Esophagus muscularis mucosa (tissue), 4 donors: ENCODE data around the gene IL12RB2. TPM values are rescaled to one million over a fixed set of nuclear protein-coding genes. Genes with fewer than 3 reads are reported as not detected.

Experiments used
- DNase-seq: peaks from one replicate; pipeline ENCODE4 v3.0.0-alpha.2; 2017; ENCODE audit errors: extremely low spot score
- H3K27ac ChIP-seq, 4 donors: fragments of 200-600 bp; sonication (generic); replicated peaks in 1 of 4; 1 replicate in 3 of 4; 2 replicates in 1 of 4; pipeline ENCODE4 v1.5.1; 2016 to 2019; ENCODE audit warnings: mild to moderate bottlenecking in 1 of 4
- H3K27me3 ChIP-seq, 4 donors: fragments of 200-600 bp; sonication (generic); one replicate each; pipeline versions ENCODE4 v1.5.1 to v1.6.0; 2016 to 2019
- H3K36me3 ChIP-seq, 4 donors: fragments of 200-600 bp; sonication (generic); one replicate each; pipeline ENCODE4 v1.5.1; 2016 to 2019
- H3K4me1 ChIP-seq, 4 donors: fragments of 200-600 bp; sonication (generic); one replicate each; pipeline ENCODE4 v1.5.1; 2016 to 2019
- H3K4me3 ChIP-seq, 4 donors: fragments of 200-600 bp; sonication (generic); 1 replicate in 2 of 4; 2 replicates in 2 of 4; pipeline ENCODE4 v1.5.1; 2016 to 2019; ENCODE audit warnings: mild to moderate bottlenecking in 4 of 4, moderate library complexity in 1 of 4
- H3K9me3 ChIP-seq, 4 donors: fragments of 200-600 bp; sonication (generic); 1 replicate in 3 of 4; 2 replicates in 1 of 4; pipeline ENCODE4 v1.5.1; 2016 to 2019
- CTCF ChIP-seq, 3 experiments: fragments of 200-600 bp in 2 of 3; fragments of 450-650 bp in 1 of 3; sonication (generic) in 2 of 3; IDR thresholded peaks; one replicate each; pipeline ENCODE4 v1.5.1; 2017 to 2019; ENCODE audit warnings: antibody characterized with exemption in 3 of 3, mild to moderate bottlenecking in 2 of 3, moderate library complexity in 1 of 3
- EP300 ChIP-seq: sonication (generic); formaldehyde crosslinking; IDR thresholded peaks from one replicate; pipeline ENCODE4 v1.6.1; 2017; ENCODE audit warnings: antibody characterized with exemption
- POLR2A ChIP-seq: fragments of 450-650 bp; IDR thresholded peaks from one replicate; pipeline ENCODE4 v1.6.1; 2017; ENCODE audit warnings: antibody characterized with exemption, moderate library complexity, mild to moderate bottlenecking, low read depth
- POLR2AphosphoS5 ChIP-seq, 2 donors: sonication (generic); formaldehyde crosslinking; IDR thresholded peaks; one replicate each; pipeline ENCODE4 v1.6.1; 2017; ENCODE audit warnings: antibody characterized with exemption in 2 of 2
- WGBS: methylation state at CpG from one replicate; pipeline ENCODE4 v1.1.5; 2018; 5-methylcytosine and 5-hydroxymethylcytosine counted together
- intact Hi-C: fragments of 100-400 bp; cut with DNase I; formaldehyde crosslinking; loops from one replicate; pipeline ENCODE4 v1.15.1; 2023
- total RNA-seq, 4 donors: library from RNA; depleted of rRNA; stranded (reverse); fragments of >200 nt; gene quantifications; one replicate each; pipeline versions ENCODE4 v1.1.0 to v1.2.1, GENCODE V29; 2016

The IL12RB2 gene
- total RNA-seq, 4 donors from 2014 or later, result 0.29 to 1.3 (median 0.65) TPM; not detected in 1

- no peaks in the 10 kb centered on the region for H3K27me3 ChIP-seq
- 69% methylated on average over 2 of the region's 2 CpGs for WGBS
- H3K36me3 ChIP-seq, result no peaks in the 10 kb centered on the region
- H3K4me3 ChIP-seq, result no peak overlapping the region
- DNase-seq, result no peak
- TF ChIP-seq CTCF (IDR thresholded peaks at IDR 0.05), result no peak
- no peak for TF ChIP-seq EP300
- TF ChIP-seq POLR2AphosphoS5 (IDR thresholded peaks at IDR 0.05), result no peak
- TF ChIP-seq POLR2A, result no peak
- intact Hi-C loops, result no loop called here
- H3K4me1 ChIP-seq, result no peaks in the 10 kb centered on the region
- no peak overlapping the region for H3K27ac ChIP-seq
- H3K9me3 ChIP-seq, result no peaks in the 10 kb centered on the region
These were observed 8.9 kb upstream of the IL12RB2 start for GRCh38 chr1:67298762-67299161.

GRCh38 chr1:67299296-67299695 lies 8.4 kb upstream of the IL12RB2 start:
- H3K27me3 ChIP-seq, result no peaks in the 10 kb centered on the region
- intact Hi-C loops, result no loop called here
- no peaks in the 10 kb centered on the region for H3K4me1 ChIP-seq
- H3K9me3 ChIP-seq, result no peaks in the 10 kb centered on the region
- no peak overlapping the region for H3K27ac ChIP-seq
- no peak for DNase-seq
- no peaks in the 10 kb centered on the region for H3K36me3 ChIP-seq
- WGBS, result 93% methylated on average over 7 of the region's 7 CpGs
- TF ChIP-seq POLR2A, result no peak
- TF ChIP-seq CTCF (IDR thresholded peaks at IDR 0.05), result no peak
- no peak for TF ChIP-seq POLR2AphosphoS5 (IDR thresholded peaks at IDR 0.05)
- no peak overlapping the region for H3K4me3 ChIP-seq

GRCh38 chr1:67300561-67300960 lies 7.1 kb upstream of the IL12RB2 start:
- H3K36me3 ChIP-seq, result no peaks in the 10 kb centered on the region
- H3K4me1 ChIP-seq, result no peaks in the 10 kb centered on the region
- H3K27ac ChIP-seq, result no peak overlapping the region
- no peaks in the 10 kb centered on the region for H3K9me3 ChIP-seq
- WGBS, result 52% methylated on average over 2 of the region's 2 CpGs
- H3K27me3 ChIP-seq, result no peaks in the 10 kb centered on the region
- DNase-seq, result no peak
- intact Hi-C loops, result no loop called here
- no peak overlapping the region for H3K4me3 ChIP-seq
- no peak for TF ChIP-seq CTCF (IDR thresholded peaks at IDR 0.05)
- TF ChIP-seq POLR2A, result no peak
- no peak for TF ChIP-seq POLR2AphosphoS5 (IDR thresholded peaks at IDR 0.05)
- TF ChIP-seq EP300, result no peak

- Histone ChIP-seq H3K4me1 (peaks cover 5 to 13% (median 12%) of the 10 kb centered on the region in 4 donors), H3K4me3 (no peak overlapping the region), H3K27me3 (peaks cover 0 to 25% (median 17%) of the 10 kb centered on the region in 4 donors), H3K27ac (no peak overlapping the region), H3K36me3 (no peaks in the 10 kb centered on the region), H3K9me3 (no peaks in the 10 kb centered on the region)
- no peak for DNase-seq
- WGBS, result 81% methylated on average over 3 of the region's 3 CpGs
- TF ChIP-seq CTCF (IDR thresholded peaks at IDR 0.05), result no peak
- no peak for TF ChIP-seq EP300
- TF ChIP-seq POLR2A, result no peak
- no peak for TF ChIP-seq POLR2AphosphoS5 (IDR thresholded peaks at IDR 0.05)
- intact Hi-C loops, result no loop called here
These were observed 3.6 kb upstream of the IL12RB2 start for GRCh38 chr1:67304023-67304422.

GRCh38 chr1:67306547-67306946 lies 1.1 kb upstream of the IL12RB2 start:
- H3K9me3 ChIP-seq, result no peaks in the 10 kb centered on the region
- H3K36me3 ChIP-seq, result no peaks in the 10 kb centered on the region
- DNase-seq, result no peak
- H3K27me3 ChIP-seq, result peaks cover 0 to 25% (median 17%) of the 10 kb centered on the region in 4 donors
- intact Hi-C loops, result no loop called here
- no peak overlapping the region for H3K27ac ChIP-seq
- TF ChIP-seq POLR2AphosphoS5 (IDR thresholded peaks at IDR 0.05) (no peak), EP300 (no peak), CTCF (IDR thresholded peaks at IDR 0.05) (no peak)
- H3K4me1 ChIP-seq, result peaks cover 5 to 13% (median 12%) of the 10 kb centered on the region in 4 donors
- no peak overlapping the region for H3K4me3 ChIP-seq
- 93% methylated on average over 7 of the region's 7 CpGs for WGBS
